Activated T-cell treated with anti-CD3 and anti-CD28 coated beads for 4 hours (primary cell): Measurements from ENCODE around the gene CCL16.
A peak's percentile ranks its signal among the peaks of the same experiment; 100 is the strongest.

Experiments
- DNase-seq: peaks from one replicate; pipeline ENCODE4 v3.0.0-alpha.2; 2020

The CCL16 gene

DNA sequence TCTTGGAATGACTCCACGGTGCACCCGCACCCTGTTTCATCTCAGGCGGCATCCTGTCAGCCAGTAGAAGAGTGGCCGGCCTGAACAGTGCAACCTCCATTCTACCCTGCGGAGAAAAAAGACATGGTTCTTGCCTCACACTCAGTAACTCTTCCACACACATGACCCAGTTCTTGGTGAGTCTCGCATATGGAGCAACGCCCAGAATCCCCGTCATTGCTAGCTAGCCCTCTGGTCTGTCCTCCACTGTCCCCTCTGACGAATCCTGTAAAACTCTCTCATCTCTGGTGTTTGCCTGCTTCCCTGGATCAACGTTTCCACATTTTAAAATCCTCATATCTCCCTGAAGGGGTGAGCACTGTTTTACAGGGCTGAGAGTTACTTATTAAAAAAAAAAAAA is 46.5 kb downstream of the CCL16 start:
- no peak for DNase-seq

DNA sequence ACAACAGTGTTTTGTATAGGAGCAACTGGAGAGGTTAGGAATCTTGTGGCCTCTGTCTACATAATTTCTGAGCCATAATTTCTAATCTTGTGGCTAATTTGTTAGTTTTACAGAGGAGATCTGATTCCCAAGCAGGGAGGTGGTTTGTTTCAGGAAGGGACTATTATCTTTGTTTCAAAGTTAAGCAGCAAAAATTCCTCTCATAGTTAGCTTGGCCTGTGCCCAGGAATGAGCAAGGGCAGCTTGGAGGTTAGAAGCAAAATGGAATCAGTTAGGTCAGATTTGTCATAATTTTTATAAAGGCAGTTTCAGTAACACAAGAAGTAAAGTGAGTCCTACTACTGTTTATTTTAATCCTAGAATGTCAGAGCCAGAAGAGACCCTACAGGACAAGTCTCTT is 48.7 kb downstream of the CCL16 start:
- DNase-seq, result no peak

DNA sequence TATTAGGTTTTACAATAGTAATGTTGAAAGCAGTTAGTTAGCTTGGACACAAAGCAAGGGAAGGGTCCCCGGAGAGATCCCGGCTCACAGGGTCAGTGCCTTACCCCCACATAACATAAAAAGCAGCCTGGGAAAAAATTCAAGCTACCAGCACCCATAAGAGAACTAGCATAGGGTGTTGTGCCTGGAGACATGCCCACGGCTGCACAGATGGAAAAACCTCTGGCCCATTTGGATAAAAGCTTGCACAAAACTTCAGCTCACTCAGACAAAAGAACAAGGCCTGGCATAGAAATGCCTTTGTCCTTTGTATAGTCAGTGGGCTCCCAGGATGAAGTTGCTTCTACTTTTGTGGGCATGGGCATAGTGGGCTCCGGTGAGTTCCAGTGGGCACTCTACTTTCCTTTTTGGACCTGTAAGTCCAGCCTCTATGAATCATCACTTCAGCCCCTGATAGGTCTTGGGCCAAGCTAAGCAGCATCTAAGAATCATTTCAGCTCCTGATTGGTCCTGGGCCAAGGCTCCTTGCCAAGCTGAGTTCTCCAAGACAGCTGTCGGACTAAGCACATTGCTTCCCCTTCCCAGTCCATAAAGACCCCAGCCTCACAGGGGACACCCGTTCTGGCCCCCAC is 49.4 kb downstream of the CCL16 start:
- DNase-seq, result no peak

DNA sequence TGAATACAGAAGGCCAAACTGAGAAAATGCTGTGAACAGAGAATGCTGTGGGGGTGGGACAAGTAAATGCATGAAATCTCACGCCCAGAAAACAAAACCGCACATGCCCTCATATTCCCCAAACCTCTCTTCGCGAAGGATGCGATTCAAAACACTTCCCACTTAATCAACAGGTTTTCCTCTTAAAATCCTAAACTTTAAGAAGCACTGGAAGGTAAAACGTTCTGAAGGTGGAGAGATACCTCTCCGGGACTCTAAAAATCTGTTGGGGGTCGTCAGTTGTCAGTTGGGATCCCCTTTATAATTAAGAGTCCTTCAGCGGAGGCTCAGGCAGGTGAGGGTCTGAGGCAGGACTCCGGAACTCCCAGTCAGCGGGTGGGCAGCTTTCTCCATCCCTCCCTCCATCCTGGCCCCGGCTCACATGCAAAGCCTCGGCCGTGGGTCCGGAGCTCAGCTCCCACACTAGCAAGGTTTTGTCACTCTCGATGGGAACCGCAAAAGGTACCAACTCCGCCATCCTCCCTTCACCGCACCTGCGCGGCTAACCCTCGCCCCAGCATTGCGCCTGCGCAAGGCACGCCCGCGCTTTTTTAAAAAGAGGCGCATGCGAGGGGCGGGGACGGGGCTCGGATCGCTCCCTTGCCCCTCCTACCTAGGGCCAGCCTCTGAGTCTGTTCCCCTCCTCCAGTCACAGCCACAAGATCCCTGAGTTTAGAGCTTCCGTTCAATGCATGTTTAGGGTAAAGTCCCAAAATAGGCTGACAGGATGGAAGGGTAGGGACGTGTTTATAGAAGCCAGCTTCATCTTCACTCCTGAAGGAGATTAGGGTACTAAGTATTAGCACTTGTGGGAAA is 50.9 kb downstream of the CCL16 start, which contains the start of gene RDM1:
Gene RDM1, minus strand, starts transcription at position 563 of the 855 bp plus-strand sequence. Its CDS starts 46 bp downstream, at position 517.
- DNase-seq, result peak; percentile 68

DNA sequence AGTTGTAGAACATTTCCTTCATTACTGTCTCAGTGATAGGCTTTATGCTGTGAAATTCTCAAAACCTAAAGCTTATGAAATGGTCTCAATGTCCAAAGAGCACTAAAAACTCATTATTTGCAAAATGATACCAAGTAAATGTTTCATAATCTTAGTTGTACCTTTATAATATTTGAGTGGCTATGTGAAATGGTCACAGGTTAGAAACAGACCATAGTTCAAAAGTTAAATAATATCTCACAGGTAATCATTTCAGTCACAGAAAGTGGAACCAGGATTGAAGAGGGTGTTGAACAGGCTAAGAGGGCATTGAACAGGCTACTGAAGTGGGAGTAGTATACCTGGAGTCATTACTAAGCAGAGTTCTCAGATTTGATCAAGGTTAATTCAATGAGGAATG is 53.6 kb downstream of the CCL16 start:
- DNase-seq, result no peak
